Stimulated activated CD4-positive, alpha-beta T cell treated with anti-CD3 and anti-CD28 coated beads, Interleukin-4, amount 100 ng/mL, for 24 hours (primary cell): ENCODE data around the gene GAK.

Experiments
- DNase-seq: peaks from one replicate; pipeline ENCODE4 v3.0.0-alpha.2; 2020

GAK gene

GRCh38 chr4:964346-965025 is 32.4 kb upstream of the GAK start:
- no peak for DNase-seq

DNA sequence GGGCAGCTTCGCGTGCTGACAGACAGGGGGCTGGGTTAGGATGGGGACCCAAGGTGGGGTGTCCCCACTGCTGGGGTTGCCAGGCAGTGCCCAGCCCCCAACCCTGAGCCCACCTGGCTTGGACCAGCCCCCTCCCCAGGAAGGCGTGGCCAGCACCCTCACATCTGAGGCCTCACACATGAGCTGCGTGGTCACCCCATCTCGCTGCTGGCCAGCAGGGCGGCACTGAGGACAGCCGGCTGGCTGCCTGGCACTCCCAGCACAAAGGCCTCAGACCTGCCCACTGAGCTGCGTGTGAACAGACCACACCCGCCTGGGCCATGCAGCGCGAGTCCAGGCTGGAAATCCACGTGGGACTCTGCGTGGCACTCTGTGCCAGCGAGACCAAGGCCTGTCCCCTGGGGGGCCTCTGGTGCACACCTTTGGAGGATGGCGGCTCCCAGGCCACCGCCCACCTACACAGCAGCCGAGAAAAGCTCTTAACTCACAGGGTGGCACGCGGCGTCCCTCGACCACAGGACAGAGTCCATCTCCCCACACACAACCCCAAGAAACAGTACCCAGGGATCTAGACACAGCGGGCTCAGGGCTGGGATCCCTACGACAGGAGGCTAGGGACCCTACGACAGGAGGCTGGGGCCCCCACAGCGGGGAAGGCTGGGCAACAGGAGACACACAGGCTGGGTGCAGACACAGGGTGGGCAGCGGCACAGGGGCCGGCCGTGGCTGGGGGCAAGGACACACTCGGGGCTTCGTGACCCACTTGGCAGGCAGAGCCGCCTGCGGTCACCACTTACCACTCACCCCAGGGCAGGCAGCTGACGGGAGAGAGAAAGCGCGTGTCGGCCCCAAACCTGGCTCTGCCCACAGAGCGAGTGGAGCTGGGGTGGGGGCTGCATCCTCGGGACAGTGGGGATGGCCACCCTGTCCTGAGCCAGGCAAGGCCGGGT is 31.4 kb upstream of the GAK start:
- DNase-seq: no peak

DNA sequence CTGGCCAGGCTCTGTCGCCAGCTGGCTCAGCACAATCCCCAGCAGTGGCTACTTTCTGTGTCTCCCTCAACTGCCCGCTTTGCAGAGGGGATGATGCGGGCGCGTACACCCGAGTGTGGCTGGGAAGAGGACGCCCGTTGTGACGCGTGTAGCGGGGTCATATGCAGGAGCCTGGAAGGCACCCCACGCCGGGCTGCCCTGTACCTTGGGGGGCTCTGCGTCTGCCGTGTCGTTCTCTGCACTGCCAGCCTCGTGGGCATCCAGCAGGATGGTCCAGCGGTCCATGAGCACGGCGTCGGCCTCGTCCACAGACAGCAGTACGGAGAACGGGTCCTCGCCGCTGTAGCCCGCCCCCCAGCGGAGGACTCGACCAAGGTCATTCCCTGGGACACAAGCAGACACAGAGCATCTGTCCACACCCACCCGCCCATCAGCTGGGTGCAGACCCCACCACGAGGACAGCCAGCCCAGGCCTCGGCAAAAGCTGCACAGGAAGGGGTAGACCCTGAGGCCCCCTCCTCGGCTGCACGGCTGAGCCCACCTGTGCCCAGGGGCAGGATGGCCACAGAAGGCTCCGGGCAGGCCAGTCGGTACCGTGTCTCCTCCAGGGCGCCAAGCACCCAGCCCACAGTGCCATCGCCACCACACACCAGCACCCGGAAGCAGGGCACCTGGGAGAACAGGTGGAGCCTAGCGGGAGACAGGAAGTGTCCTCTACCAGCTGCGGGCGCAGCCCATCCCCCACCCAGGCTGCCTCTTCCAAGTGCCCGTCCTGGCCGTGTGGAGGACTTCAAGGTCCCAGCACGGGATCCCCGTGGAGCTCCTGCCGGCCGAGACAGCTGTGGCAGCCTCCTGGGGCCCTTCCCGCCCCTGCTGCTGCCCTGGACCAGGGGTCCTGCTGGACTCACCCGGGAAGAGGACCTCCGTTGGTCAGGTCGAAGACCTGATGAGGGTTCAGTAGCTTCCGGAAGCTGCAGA is 30.4 kb upstream of the GAK start:
- DNase-seq: no peak

DNA sequence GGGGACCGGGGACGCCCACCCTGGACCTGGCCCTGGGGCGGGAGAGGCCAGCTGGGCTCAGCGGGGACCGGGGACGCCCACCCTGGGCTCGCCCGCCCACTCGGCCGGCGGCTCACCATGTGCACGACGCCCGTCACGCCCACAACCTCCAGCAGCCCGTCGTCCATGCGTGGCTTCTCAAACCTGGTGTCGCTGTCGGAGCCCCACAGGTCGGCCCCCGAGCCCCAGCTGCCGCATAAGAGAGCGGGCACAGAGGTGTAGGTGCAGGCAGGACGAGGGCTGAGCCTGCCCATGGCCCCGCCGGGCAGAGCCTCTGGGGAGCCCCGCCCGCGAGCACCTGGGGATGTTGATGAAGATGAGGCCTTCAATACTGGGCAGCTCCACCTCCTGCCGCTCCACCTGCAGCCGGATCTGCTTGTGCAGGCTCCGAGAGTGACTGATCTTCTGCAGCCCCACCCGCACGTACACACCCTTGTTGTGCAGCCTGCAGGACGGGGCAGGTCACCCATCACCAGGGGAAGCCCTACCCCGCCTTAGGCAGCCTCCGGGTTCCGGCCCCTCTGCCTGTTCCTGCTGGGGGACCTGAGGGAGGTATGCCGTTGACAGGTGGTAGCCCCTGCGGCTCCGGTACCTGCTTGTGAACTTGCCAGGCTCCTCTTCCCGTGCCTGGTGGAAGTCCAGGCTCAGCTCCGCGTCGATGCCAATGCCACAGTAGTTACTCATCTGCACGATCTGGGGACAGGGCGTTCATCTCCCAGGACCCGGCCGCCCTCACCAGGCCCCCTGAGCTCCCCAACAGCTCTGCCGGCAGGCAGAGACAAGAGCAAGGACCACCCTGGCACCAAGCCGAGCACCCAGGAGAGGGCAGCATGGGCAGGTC is 29.5 kb upstream of the GAK start:
- no peak for DNase-seq

GRCh38 chr4:960636-961350 is 28.7 kb upstream of the GAK start:
- no peak for DNase-seq

GRCh38 chr4:960140-960635 is 28.1 kb upstream of the GAK start:
- no peak for DNase-seq

- DNase-seq: no peak
These were observed 27.4 kb upstream of the GAK start for GRCh38 chr4:959338-960139.

DNA sequence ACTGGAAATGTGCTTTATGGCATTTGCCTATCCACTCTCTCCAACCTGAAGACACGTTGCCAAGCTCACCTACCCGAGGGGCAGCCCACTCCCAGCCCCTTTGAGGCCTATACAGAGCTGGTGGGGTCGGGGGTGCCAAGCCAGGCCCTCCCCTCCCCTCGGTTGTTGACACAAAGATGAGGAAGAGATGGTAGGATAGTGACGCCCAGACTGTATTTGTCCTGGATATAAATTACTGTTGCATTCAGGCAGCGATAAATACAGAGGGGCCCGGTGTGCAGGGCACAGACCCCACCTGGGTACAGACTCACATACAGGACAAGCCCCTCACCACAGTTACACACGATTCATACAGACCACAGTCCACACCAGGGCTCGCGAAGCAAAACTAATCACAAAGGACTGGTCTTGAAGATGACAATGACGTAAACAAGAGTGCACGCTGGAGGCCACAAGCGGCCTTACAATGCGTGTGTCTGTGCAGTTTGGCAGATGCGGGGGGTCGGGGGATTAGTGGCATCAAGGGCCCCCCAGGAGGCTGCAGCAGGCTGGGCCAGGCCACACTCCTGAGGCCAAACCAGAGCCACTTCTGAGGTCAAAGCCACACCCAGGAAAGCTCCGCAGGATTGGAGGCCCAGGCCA is 26.7 kb upstream of the GAK start:
- no peak for DNase-seq

- no peak for DNase-seq
These were observed 26.2 kb upstream of the GAK start for GRCh38 chr4:958314-958665.

DNA sequence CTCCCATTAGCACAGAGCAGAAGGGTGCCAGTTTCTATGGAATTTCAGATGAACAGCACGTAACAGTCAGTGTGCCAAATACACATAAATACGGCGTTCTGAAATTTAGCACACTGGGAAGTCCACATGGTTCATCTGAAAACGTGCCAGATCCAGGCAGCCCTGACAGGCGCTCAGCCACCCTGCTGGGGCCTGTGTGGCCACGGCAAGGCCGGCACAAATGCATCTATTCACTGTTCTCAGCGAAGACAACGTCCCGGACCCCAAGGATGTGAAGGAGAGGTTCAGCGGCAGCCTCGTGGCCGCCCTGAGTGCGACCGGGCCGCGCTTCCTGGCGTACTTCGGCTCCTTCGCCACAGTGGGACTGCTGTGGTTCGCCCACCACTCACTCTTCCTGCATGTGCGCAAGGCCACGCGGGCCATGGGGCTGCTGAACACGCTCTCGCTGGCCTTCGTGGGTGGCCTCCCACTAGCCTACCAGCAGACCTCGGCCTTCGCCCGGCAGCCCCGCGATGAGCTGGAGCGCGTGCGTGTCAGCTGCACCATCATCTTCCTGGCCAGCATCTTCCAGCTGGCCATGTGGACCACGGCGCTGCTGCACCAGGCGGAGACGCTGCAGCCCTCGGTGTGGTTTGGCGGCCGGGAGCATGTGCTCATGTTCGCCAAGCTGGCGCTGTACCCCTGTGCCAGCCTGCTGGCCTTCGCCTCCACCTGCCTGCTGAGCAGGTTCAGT is 25.6 kb upstream of the GAK start:
- no peak for DNase-seq

DNA sequence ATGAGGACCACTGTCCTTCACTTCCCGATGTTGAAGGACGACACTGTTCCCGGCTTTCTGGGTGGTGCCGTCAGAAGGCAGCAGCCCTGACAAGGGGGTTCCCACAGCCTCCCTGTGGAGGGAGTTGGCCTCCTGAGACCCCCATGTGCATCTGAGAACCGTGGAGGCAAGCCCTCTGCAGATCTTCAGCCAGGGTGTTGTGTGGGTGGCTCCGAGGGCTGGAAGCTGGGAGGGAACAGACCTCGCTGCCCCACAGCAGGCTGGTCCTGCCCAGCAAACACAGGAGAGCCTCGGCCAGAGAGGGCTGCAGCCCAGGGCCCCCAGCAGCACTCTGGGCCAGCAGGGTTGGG is 25.1 kb upstream of the GAK start:
- DNase-seq: no peak

DNA sequence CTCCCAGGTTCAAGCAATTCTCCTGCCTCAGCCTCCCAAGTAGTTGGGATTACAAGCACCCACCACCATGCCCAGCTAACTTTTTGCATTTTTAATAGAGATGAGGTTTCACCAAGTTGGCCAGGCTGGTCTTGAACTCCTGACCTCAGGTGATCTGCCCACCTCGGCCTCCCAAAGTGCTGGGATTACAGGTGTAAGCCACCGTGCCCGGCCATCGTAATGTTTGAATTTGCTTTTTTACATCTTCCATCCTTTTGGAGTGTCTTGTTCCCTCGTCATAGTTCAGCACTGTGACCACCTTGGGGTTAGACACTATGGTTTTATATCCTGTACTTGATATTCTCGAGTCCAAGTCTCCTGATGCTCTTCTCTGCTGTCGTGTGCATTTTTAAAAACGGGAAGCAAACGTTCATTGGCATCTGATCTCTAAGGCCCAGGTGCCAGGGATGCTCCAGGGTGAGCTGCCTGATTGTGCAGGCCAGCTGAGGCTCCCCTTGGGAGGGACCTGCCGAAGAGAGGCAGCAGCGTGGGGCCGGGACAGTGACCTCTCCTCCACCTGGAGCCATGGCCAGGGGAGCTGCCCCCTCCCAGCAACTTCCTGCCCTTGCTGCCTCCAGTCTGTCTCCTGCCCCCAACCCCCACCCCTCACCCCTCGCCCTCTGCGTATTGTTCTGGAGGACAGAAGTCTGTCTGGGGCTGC is 24.6 kb upstream of the GAK start:
- no peak for DNase-seq

- no peak for DNase-seq
These were observed 23.8 kb upstream of the GAK start for GRCh38 chr4:955931-956381.

DNA sequence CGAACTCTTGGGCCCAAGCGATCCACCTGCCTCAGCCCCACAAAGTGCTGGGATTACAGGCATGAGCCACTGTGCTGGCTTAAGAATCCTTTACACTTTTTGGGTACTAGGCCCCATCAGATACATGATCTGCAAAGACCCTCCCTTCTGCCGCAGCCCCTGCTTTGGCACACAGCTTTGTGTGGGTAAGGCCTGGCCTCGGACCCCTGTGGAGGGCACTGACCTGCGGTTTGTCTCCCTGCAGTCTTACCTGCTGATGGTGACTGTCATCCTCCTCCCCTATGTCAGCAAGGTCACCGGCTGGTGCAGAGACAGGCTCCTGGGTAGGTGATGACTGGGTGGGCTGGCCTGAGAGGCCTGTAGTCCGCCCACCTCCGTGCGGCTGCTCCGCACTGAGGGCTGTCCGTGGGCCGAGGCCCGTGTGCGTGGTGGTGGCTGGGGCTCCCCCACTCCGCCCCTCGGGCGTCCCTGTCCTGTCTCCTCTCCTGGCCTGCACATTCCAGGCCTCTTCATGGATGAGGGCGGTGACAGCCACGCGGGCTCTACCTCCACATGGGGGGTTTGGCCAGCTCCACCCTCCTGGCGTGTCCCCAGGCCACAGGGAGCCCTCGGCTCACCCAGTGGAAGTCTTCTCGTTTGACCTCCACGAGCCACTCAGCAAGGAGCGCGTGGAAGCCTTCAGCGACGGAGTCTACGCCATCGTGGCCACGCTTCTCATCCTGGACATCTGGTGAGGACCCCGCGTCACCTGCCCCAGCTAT is 23.2 kb upstream of the GAK start:
- no peak for DNase-seq

- no peak for DNase-seq
These were observed 22.3 kb upstream of the GAK start for GRCh38 chr4:954211-955020.

- no peak for DNase-seq
These were observed 21.4 kb upstream of the GAK start for GRCh38 chr4:953574-953915.
